Astrocyte (in vitro differentiated cells and primary cell): ENCODE measurements around the gene CXCL14.

Experiments
- CTCF ChIP-seq: IDR thresholded peaks from 2 replicates; pipeline ENCODE4 v1.5.1; 2011; ENCODE audit warnings: low read depth, mild to moderate bottlenecking, inconsistent platforms, low read length, moderate library complexity; ENCODE audit not compliant: insufficient read depth
- EZH2 ChIP-seq: IDR thresholded peaks from 2 replicates; pipeline ENCODE4 v1.6.1; 2012; ENCODE audit warnings: mild to moderate bottlenecking, low read length, inconsistent platforms; ENCODE audit not compliant: insufficient read depth

- TF ChIP-seq CTCF (no peak), EZH2 (no peak)
Observed at GRCh38 chr5:135589152-135589551, 10.4 kb upstream of the CXCL14 start.
